Measurements from ENCODE around the gene TEPSIN. TPM values are rescaled to one million over a fixed set of nuclear protein-coding genes. Genes with fewer than 3 reads are reported as not detected.

The TEPSIN gene
- total RNA-seq, 1 donor from 2014 or later: 13.1 TPM

- no peak for ATAC-seq
Measured at GRCh38 chr17:81181811-81182185, 57.1 kb downstream of the TEPSIN start.

DNA sequence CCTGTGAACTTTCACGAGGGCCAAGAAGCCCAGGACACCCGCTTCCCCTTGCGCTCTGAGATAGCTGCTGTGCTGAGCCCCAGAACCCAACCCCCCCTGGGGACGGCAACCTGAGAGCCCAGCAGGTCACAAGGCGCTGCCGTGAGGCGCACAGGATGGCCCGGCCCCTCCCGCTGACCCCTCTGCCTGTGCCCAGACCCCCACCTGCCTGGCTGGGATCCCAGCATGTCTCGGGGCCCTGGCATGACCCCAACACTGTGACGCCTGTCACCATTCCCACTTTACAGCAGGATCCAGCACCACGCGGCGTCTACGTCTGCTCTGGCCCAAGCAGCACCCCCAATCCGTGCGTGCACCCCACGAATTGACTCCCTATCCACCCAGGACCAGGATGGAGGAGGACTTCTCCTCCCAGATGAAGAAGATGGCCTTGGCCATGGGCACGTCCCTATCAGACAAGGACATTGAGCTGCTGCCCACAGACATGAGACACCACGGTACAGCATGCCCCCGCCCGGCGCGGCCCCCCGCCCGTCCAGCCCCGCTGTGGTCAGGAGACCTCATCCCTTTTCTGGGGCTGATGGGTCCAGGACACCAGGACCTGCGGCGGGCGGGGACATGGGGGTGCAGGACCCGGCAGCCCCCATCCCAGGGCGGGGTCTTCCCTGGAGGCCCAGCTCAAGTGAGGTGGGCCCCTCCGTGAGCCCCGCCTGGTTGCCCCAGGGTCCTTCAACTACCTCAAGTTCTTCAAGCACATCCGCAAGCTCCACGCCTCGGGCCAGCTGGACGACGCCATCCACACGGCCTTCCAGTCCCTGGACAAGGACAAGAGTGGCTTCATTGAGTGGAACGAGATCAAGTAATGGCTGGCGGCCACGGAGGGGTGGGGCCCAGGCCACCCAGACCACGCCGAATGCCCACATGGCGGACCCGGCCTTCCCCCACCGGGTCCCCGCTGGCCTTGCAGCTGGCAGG is 57.7 kb downstream of the TEPSIN start:
- no peak for ATAC-seq

DNA sequence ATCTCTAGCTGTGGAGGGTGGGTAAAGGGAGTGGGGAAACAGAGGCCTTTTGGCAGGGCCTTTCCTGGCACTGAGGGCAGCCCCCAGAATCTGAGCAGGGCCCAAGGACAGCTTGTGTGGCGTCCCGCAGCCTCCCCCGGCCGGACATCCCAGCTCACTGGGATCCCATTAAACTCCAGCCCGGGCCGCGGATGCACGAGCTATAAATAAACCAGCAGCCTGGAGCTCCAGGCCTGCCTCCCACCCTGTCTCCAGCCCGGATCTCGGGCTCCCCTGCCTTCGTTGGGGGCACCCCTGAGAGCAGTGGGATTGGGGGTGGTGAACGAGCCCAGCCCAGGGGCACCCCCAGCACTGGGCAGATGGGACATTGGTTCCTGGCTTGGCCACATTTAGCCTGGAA is 59.0 kb downstream of the TEPSIN start:
- no peak for ATAC-seq

DNA sequence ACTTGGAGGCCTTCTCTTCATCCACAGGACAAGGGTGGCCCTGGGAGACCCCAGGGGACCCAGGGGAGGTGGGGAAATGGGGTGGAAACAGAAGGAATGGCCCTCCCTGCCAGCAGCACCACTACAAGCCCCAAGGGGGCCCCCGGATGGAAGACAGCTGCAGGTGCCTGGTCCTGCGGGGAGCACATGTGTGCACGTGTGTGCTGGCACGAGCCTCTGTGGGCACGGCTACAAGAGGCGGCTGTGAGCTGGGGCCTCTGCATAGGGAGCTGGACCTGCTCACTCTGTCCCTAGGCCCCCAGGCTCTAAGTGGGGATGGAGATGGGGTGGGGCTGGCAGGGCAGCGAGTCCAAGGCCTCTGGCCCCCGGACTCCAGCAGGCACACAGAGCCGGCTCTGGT is 59.6 kb downstream of the TEPSIN start:
- ATAC-seq: no peak

Other genes starting within 250 kb of the TEPSIN start
- gene CHMP6, start 247.2 kb downstream of the TEPSIN start, total RNA-seq: 22.2 TPM
- 111 TPM for gene BAIAP2, start 203.9 kb downstream of the TEPSIN start, total RNA-seq
- not detected for gene PVALEF, start 73.5 kb downstream of the TEPSIN start, total RNA-seq
- gene AATK, start 72.8 kb downstream of the TEPSIN start, total RNA-seq: 0.56 TPM
- gene CEP131, start 16.1 kb downstream of the TEPSIN start, total RNA-seq: 2.7 TPM
- 41.2 TPM for gene NDUFAF8, start 263 bp upstream of the TEPSIN start, total RNA-seq
- 24.6 TPM for gene SLC38A10, start 56.3 kb upstream of the TEPSIN start, total RNA-seq
- 4.2 TPM for gene BAHCC1, start 156.4 kb upstream of the TEPSIN start, total RNA-seq

All from esophagus mucosa (tissue), 1 donor.